ENCODE data around the gene BMP5. TPM values are rescaled to one million over a fixed set of nuclear protein-coding genes. Genes with fewer than 3 reads are reported as not detected.

Gene BMP5
- total RNA-seq (2011; cell fraction: chromatin; rRNA removed; ENCODE audit: low replicate concordance), result not detected in 2 replicates
- not detected in 2 replicates for total RNA-seq (2011; cell fraction: nucleolus; rRNA removed)
- not detected in 2 replicates for total RNA-seq (2011; cell fraction: nucleoplasm; rRNA removed)
- total RNA-seq (2014; rRNA removed) (not detected in 2 replicates), total RNA-seq (2014; rRNA removed; fragmentation: Illumina TruSeq; extraction: Trizol) (not detected in 2 replicates), total RNA-seq (2015; rRNA removed; fragmentation: Illumina TruSeq; extraction: Trizol) (not detected in 2 replicates), total RNA-seq (2021) (not detected in 2 replicates), polyA plus RNA-seq (2011; rRNA removed) (not detected in 2 replicates), polyA plus RNA-seq (2014; fragmentation: Illumina TruSeq; extraction: Trizol) (not detected in 2 replicates), polyA plus RNA-seq (2014; fragmentation: Nextera tagmentation; extraction: Ambion mirVana) (not detected), polyA plus RNA-seq (2014; rRNA removed) (not detected in 2 replicates), polyA minus RNA-seq (2011; rRNA and poly(A)+ RNA removed) (not detected in 2 replicates), Bru-seq, nascent RNA (not detected), BruChase-seq, experiment 1, labeled RNA remaining after a 2-hour chase (not detected), BruChase-seq, experiment 2, labeled RNA remaining after a 6-hour chase (not detected)
- polyA plus RNA-seq (2011; cell fraction: cytosol; rRNA removed), result not detected in 2 replicates
- not detected in 2 replicates for polyA plus RNA-seq (2011; cell fraction: nucleus; rRNA removed)
- not detected in 2 replicates for polyA plus RNA-seq (2012)
- polyA minus RNA-seq (2011; cell fraction: cytosol; rRNA and poly(A)+ RNA removed), result not detected in 2 replicates
- 0.13 TPM in 1 of 2 replicates, not detected in the other for polyA minus RNA-seq (2011; cell fraction: nucleus; rRNA and poly(A)+ RNA removed)
- long read RNA-seq, experiment 1, result 0 reads
- long read RNA-seq, experiment 2, result 0 reads
- long read RNA-seq, experiment 3, result 0 reads

- Histone ChIP-seq H3K4me3 (no peak within 1 kb of the TSS), H3K36me3 (ENCODE audit: control insufficient read depth, insufficient read depth, low read length) (no peaks in the 10 kb centered on the region), H3K9ac (ENCODE audit: insufficient read depth in 1 of 2, low read depth in 2 of 2, low read length in 2 of 2) (no peak within 1 kb of the TSS), H3K9me1 (ENCODE audit: control insufficient read depth, insufficient read depth, low read length) (no peaks in the 10 kb centered on the region), H2AFZ (ENCODE audit: low read depth, low read length) (no peak within 1 kb of the TSS), H3K79me2 (ENCODE audit: control insufficient read depth, insufficient read depth, low read length) (no peaks in the 10 kb centered on the region), H3K27ac (ENCODE audit: extremely low read depth, low read depth, low read length) (no peak within 1 kb of the TSS), H3K4me1 (replicated peaks in 1 of 2; ENCODE audit: control insufficient read depth in 2 of 2, insufficient read depth in 2 of 2, low read length in 2 of 2) (no peaks in the 10 kb centered on the region), H4K20me1 (replicated peaks; ENCODE audit: control insufficient read depth, insufficient read depth, low read length) (no peaks in the 10 kb centered on the region), H3K9me3 (replicated peaks; ENCODE audit: control insufficient read depth, insufficient read depth, low read depth, low read length) (no peaks in the 10 kb centered on the region; the same call in 1 of the 2 replicates), H3K4me2 (ENCODE audit: insufficient read depth, low read length) (no peak within 1 kb of the TSS), H3K27me3 (ENCODE audit: control insufficient read depth in 2 of 2, insufficient read depth in 2 of 2, low read length in 2 of 2) (no peaks in the 10 kb centered on the region)
- intact Hi-C loops (cut with micrococcal nuclease), result no loop called here
- no peak for TF ChIP-seq ZNF408 (CRISPR knock-in tag; IDR thresholded peaks at IDR 0.05; ENCODE audit: low read depth)
- in situ Hi-C loops (cut with MboI), result loop anchor here (25.0 kb wide), 1 partner anchor 712 kb away; no protein-coding TSS in a partner anchor
- FAIRE-seq, result no peak
- WGBS (ENCODE audit: insufficient coverage, low coverage, missing lambda C conversion rate), result 0% methylated on average over 2 of the region's 2 CpGs
- BruUV-seq (replicated peaks), result no TSS peak
- CTCF ChIA-PET (ENCODE audit: low intra/inter-chr PET ratio), result no interaction called here
- no peak for DNase-seq (ENCODE audit: extremely low read depth in 1 of 4, low spot score in 3 of 4)
- no peak for ATAC-seq
- POLR2A ChIA-PET, result no interaction called here
Measured at GRCh38 chr6:55875400-55875799, at the start of gene BMP5. Gene BMP5, minus strand, starts transcription at chr6:55875590. Its CDS starts 725 bp downstream, at chr6:55874865.

DNA sequence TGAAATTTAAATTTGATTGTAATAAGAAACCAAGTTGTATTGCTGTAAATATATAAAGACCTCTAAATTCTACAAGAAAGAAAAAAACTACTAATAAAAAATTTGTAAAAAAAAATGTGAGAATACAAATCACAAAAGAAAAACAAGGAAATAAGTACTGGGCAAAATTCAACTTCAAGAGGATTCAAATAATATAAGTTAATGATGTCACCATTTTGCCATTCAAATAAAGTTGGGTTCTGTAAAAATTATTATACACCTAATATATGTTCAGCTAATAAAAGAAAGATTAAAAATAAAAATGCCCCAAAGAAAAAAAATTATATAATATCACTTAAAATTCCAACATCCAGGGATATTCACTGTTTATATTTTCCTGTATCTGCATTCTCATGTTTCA is 47.0 kb upstream of the BMP5 start:
- H3K79me2 ChIP-seq (ENCODE audit: control insufficient read depth, insufficient read depth, low read length), result no peaks in the 10 kb centered on the region
- ChIA-PET POLR2A (no interaction called here), CTCF (ENCODE audit: low intra/inter-chr PET ratio) (no interaction called here)
- in situ Hi-C loops (cut with MboI) (no loop called here), intact Hi-C loops (cut with micrococcal nuclease) (no loop called here)
- H3K4me3 ChIP-seq, result no peak overlapping the region
- H3K9me3 ChIP-seq (replicated peaks; ENCODE audit: control insufficient read depth, insufficient read depth, low read depth, low read length), result no peaks in the 10 kb centered on the region; the same call in 1 of the 2 replicates
- no peak for FAIRE-seq
- H3K27ac ChIP-seq (ENCODE audit: extremely low read depth, low read depth, low read length), result no peak overlapping the region
- no peak for ATAC-seq
- H3K9me1 ChIP-seq (ENCODE audit: control insufficient read depth, insufficient read depth, low read length), result no peaks in the 10 kb centered on the region
- no peaks in the 10 kb centered on the region for H3K36me3 ChIP-seq (ENCODE audit: control insufficient read depth, insufficient read depth, low read length)
- H3K4me1 ChIP-seq (replicated peaks in 1 of 2; ENCODE audit: control insufficient read depth in 2 of 2, insufficient read depth in 2 of 2, low read length in 2 of 2), result no peaks in the 10 kb centered on the region
- no peaks in the 10 kb centered on the region for H3K27me3 ChIP-seq (ENCODE audit: control insufficient read depth in 2 of 2, insufficient read depth in 2 of 2, low read length in 2 of 2)
- no TSS peak for BruUV-seq (replicated peaks)
- H3K4me2 ChIP-seq (ENCODE audit: insufficient read depth, low read length), result no peak overlapping the region
- no peak overlapping the region for H2AFZ ChIP-seq (ENCODE audit: low read depth, low read length)
- H4K20me1 ChIP-seq (replicated peaks; ENCODE audit: control insufficient read depth, insufficient read depth, low read length), result no peaks in the 10 kb centered on the region
- no peak for DNase-seq (ENCODE audit: extremely low read depth in 1 of 4, low spot score in 3 of 4)
- H3K9ac ChIP-seq (ENCODE audit: insufficient read depth in 1 of 2, low read depth in 2 of 2, low read length in 2 of 2), result no peak overlapping the region
- TF ChIP-seq RBM34 (IDR thresholded peaks at IDR 0.05; ENCODE audit: borderline replicate concordance, insufficient read depth, low read length), result no peak
- no peak for TF ChIP-seq PHB (CRISPR knock-in tag; IDR thresholded peaks at IDR 0.05)
- no peak for TF ChIP-seq DMBX1 (CRISPR knock-in tag; IDR thresholded peaks at IDR 0.05; ENCODE audit: borderline replicate concordance)
- no peak for TF ChIP-seq DDX20 (tag; IDR thresholded peaks at IDR 0.05; ENCODE audit: low read depth)
- TF ChIP-seq ZNF644 (tag; IDR thresholded peaks at IDR 0.05; ENCODE audit: low read depth), result no peak
- no peak for TF ChIP-seq POLR2AphosphoS2 (IDR thresholded peaks at IDR 0.05; ENCODE audit: low read length)
- no peak for TF ChIP-seq ZNF551 (CRISPR knock-in tag; IDR thresholded peaks at IDR 0.05)
- no peak for TF ChIP-seq CBX3 (IDR thresholded peaks at IDR 0.05; ENCODE audit: borderline replicate concordance in 1 of 2, low read length in 2 of 2)
- TF ChIP-seq TRIM28 (IDR thresholded peaks at IDR 0.05), result no peak
- no peak for TF ChIP-seq ZNF830 (CRISPR knock-in tag; IDR thresholded peaks at IDR 0.05)
- TF ChIP-seq, protein P1, sequence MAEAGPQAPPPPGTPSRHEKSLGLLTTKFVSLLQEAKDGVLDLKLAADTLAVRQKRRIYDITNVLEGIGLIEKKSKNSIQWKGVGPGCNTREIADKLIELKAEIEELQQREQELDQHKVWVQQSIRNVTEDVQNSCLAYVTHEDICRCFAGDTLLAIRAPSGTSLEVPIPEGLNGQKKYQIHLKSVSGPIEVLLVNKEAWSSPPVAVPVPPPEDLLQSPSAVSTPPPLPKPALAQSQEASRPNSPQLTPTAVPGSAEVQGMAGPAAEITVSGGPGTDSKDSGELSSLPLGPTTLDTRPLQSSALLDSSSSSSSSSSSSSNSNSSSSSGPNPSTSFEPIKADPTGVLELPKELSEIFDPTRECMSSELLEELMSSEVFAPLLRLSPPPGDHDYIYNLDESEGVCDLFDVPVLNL (CRISPR knock-in tag; IDR thresholded peaks at IDR 0.05; ENCODE audit: low read depth), result no peak

Data from K562 (cell line).